H1 (cell line): ENCODE data around the gene POLR2M. TPM values are rescaled to one million over a fixed set of nuclear protein-coding genes. Genes with fewer than 3 reads are reported as not detected.

ENCODE experiments used
- CTCF ChIA-PET: fragments of 300-600 bp; sonication (Branson Sonifier 250); formaldehyde crosslinking; loops from one replicate; lab custom pipeline; 2021; ENCODE audit not compliant: partially characterized antibody; lab: Charles Lee
- POLR2A ChIA-PET: fragments of 300-600 bp; sonication (Branson Sonifier 250); formaldehyde crosslinking; loops from one replicate; lab custom pipeline; 2021; ENCODE audit warnings: inconsistent platforms; ENCODE audit not compliant: partially characterized antibody; lab: Charles Lee
- DNase-seq, 2 experiments: peaks; one replicate each; pipeline versions ENCODE4 v3.0.0 to v3.0.0-alpha.2; 2010 to 2022; ENCODE audit warnings: low spot score in 2 of 2, low read depth in 1 of 2, mixed read lengths in 1 of 2
- FAIRE-seq: peaks from 2 replicates; lab custom pipeline; 2011; peaks lifted over from hg19 to GRCh38; lab: Jason Lieb, UNC
- H2AFZ ChIP-seq: 2 replicates; pipeline ENCODE4 v1.8.1; 2012; ENCODE audit warnings: low read length, inconsistent platforms
- H2AK5ac ChIP-seq: 2 replicates; pipeline ENCODE4 v1.6.1; 2013; ENCODE audit warnings: low read depth, low read length
- H2BK120ac ChIP-seq: replicated peaks from 2 replicates; pipeline ENCODE3; 2013; ENCODE audit warnings: low read depth, low read length, inconsistent platforms
- H2BK12ac ChIP-seq: 2 replicates; pipeline ENCODE4 v1.6.1; 2013; ENCODE audit warnings: low read depth, low read length
- H2BK15ac ChIP-seq: 2 replicates; pipeline ENCODE4 v1.6.1; 2013; ENCODE audit warnings: low read length
- H2BK20ac ChIP-seq: 2 replicates; pipeline ENCODE4 v1.6.1; 2013; ENCODE audit warnings: low read length
- H2BK5ac ChIP-seq: 2 replicates; pipeline ENCODE4 v1.6.1; 2013; ENCODE audit warnings: low read depth, low read length
- H3K14ac ChIP-seq: 2 replicates; pipeline ENCODE4 v1.6.1; 2013; ENCODE audit warnings: inconsistent platforms; ENCODE audit not compliant: insufficient read length
- H3K18ac ChIP-seq: 2 replicates; pipeline ENCODE4 v1.6.1; 2013; ENCODE audit warnings: low read length; ENCODE audit errors: extremely low read depth
- H3K23ac ChIP-seq: 2 replicates; pipeline ENCODE4 v1.6.1; 2013; ENCODE audit warnings: inconsistent platforms; ENCODE audit not compliant: insufficient read length
- H3K23me2 ChIP-seq: 2 replicates; pipeline ENCODE4 v1.6.1; 2013; ENCODE audit warnings: low read depth, low read length
- H3K27ac ChIP-seq: 2 replicates; pipeline ENCODE4 v1.6.1; 2011; ENCODE audit warnings: low read depth, low read length, inconsistent platforms
- H3K27me3 ChIP-seq, 4 experiments: replicated peaks in 1 of 4; 1 replicate in 1 of 4; 2 replicates in 3 of 4; pipeline versions ENCODE4 v1.6.1 to v1.8.1; 2011 to 2013; ENCODE audit warnings: low read length in 3 of 4, mild to moderate bottlenecking in 3 of 4, inconsistent platforms in 2 of 4, mixed read lengths in 2 of 4, moderate library complexity in 1 of 4; ENCODE audit not compliant: control insufficient read depth in 3 of 4, insufficient read depth in 3 of 4; ENCODE audit errors: extremely low read depth in 1 of 4
- H3K36me3 ChIP-seq, 4 experiments: 2 replicates each; pipeline versions ENCODE4 v1.6.1 to v1.8.1; 2011 to 2013; ENCODE audit warnings: mild to moderate bottlenecking in 4 of 4, low read length in 3 of 4, moderate library complexity in 2 of 4, control low read depth in 1 of 4, inconsistent platforms in 1 of 4; ENCODE audit not compliant: insufficient read depth in 4 of 4, control insufficient read depth in 2 of 4
- H3K4ac ChIP-seq: replicated peaks from 2 replicates; pipeline ENCODE3; 2013; ENCODE audit warnings: low read length, low read depth, mixed read lengths, inconsistent platforms; ENCODE audit not compliant: insufficient read length
- H3K4me1 ChIP-seq, 4 experiments: replicated peaks in 1 of 4; 1 replicate in 1 of 4; 2 replicates in 3 of 4; pipeline versions ENCODE4 v1.6.1 to v1.8.1; 2011 to 2013; ENCODE audit warnings: low read length in 3 of 4, inconsistent platforms in 2 of 4, mixed read lengths in 1 of 4; ENCODE audit not compliant: insufficient read depth in 4 of 4, control insufficient read depth in 3 of 4
- H3K4me2 ChIP-seq, 2 experiments: 2 replicates each; pipeline versions ENCODE4 v1.6.1 to v1.8.1; 2011 to 2013; ENCODE audit warnings: low read depth in 2 of 2, low read length in 2 of 2, control low read depth in 1 of 2, inconsistent platforms in 1 of 2, mild to moderate bottlenecking in 1 of 2; ENCODE audit not compliant: insufficient read depth in 1 of 2
- H3K4me3 ChIP-seq, 4 experiments: fragments of 200-600, 300-600 bp in 1 of 4; sonication (generic), shearing (Covaris generic), sonication (Bioruptor Twin) in 1 of 4; 2 replicates each; pipeline versions ENCODE4 v1.5.1 to v1.8.1; 2011 to 2016; ENCODE audit warnings: low read length in 4 of 4, low read depth in 3 of 4, control low read depth in 2 of 4, inconsistent platforms in 2 of 4, mild to moderate bottlenecking in 2 of 4, mixed read lengths in 1 of 4, moderate library complexity in 1 of 4; ENCODE audit not compliant: insufficient read depth in 2 of 4; ENCODE audit errors: extremely low read depth in 1 of 4
- H3K56ac ChIP-seq: replicated peaks from 2 replicates; pipeline ENCODE3; 2013; ENCODE audit warnings: low read depth, mild to moderate bottlenecking, mixed read lengths, low read length, inconsistent platforms; ENCODE audit not compliant: insufficient read length
- H3K79me1 ChIP-seq: 2 replicates; pipeline ENCODE4 v1.6.1; 2013; ENCODE audit warnings: low read depth, low read length, control low read depth
- H3K79me2 ChIP-seq, 2 experiments: 2 replicates each; pipeline versions ENCODE4 v1.6.1 to v1.8.1; 2012 to 2013; ENCODE audit warnings: low read length in 2 of 2, mild to moderate bottlenecking in 2 of 2, inconsistent platforms in 1 of 2; ENCODE audit not compliant: insufficient read depth in 2 of 2, control insufficient read depth in 1 of 2
- H3K9ac ChIP-seq, 4 experiments: replicated peaks in 1 of 4; 1 replicate in 1 of 4; 2 replicates in 3 of 4; pipeline versions ENCODE4 v1.6.1 to v1.8.1; 2011 to 2013; ENCODE audit warnings: low read depth in 3 of 4, low read length in 3 of 4, control low read depth in 2 of 4, mild to moderate bottlenecking in 2 of 4, moderate library complexity in 2 of 4, inconsistent platforms in 1 of 4; ENCODE audit errors: extremely low read depth in 1 of 4
- H3K9me3 ChIP-seq, 2 experiments: 2 replicates each; pipeline versions ENCODE4 v1.6.1 to v1.8.1; 2012 to 2013; ENCODE audit warnings: mild to moderate bottlenecking in 2 of 2, moderate library complexity in 2 of 2, control low read depth in 1 of 2, inconsistent platforms in 1 of 2, low read depth in 1 of 2, low read length in 1 of 2, mixed read lengths in 1 of 2; ENCODE audit not compliant: insufficient read depth in 2 of 2
- H4K20me1 ChIP-seq, 2 experiments: replicated peaks in 1 of 2; 2 replicates each; pipeline versions ENCODE3 to v1.8.1; 2011 to 2013; ENCODE audit warnings: inconsistent platforms in 2 of 2, low read length in 2 of 2, mild to moderate bottlenecking in 1 of 2; ENCODE audit not compliant: insufficient read depth in 2 of 2, control insufficient read depth in 1 of 2
- H4K5ac ChIP-seq: 2 replicates; pipeline ENCODE4 v1.6.1; 2013; ENCODE audit warnings: low read length, low read depth, mixed read lengths, inconsistent platforms; ENCODE audit not compliant: insufficient read length
- H4K8ac ChIP-seq: 2 replicates; pipeline ENCODE4 v1.8.0; 2013; ENCODE audit warnings: mild to moderate bottlenecking, moderate library complexity, low read length, inconsistent platforms; ENCODE audit not compliant: insufficient read depth; ENCODE audit errors: extremely low read depth
- H4K91ac ChIP-seq: replicated peaks from 2 replicates; pipeline ENCODE3; 2013; ENCODE audit warnings: low read length, mixed read lengths, inconsistent platforms; ENCODE audit not compliant: insufficient read length
- MAFK ChIP-seq: IDR thresholded peaks from 2 replicates; pipeline ENCODE4 v1.6.1; 2012; ENCODE audit warnings: low read depth, mild to moderate bottlenecking, improper control_type of control experiment, low read length
- SUZ12 ChIP-seq: fragments of 200-600 bp; sonication (generic); IDR thresholded peaks from 2 replicates; pipeline ENCODE4 v1.6.1; 2012; ENCODE audit warnings: mild to moderate bottlenecking, inconsistent platforms, low read length, moderate library complexity, mixed read lengths
- WGBS, 2 experiments: shearing (Covaris generic) in 1 of 2; methylation state at CpG; one replicate each; pipeline versions ENCODE4 v1.1.6 to v1.1.7; 2013 to 2015; ENCODE audit warnings: low lambda C conversion rate in 2 of 2, mixed read lengths in 2 of 2, inconsistent platforms in 1 of 2, low coverage in 1 of 2, missing lambda C conversion rate in 1 of 2; ENCODE audit not compliant: insufficient replicate concordance in 2 of 2, insufficient coverage in 1 of 2, insufficient read length in 1 of 2; ENCODE audit errors: extremely low coverage in 1 of 2, missing lambda C conversion rate in 1 of 2; 5-methylcytosine and 5-hydroxymethylcytosine counted together
- polyA plus RNA-seq, 7 experiments: library from polyadenylated mRNA; depleted of rRNA in 3 of 7; stranded (reverse) in 5 of 7; unstranded in 2 of 7; fragments of >200 nt in 5 of 7; fragments of 200-250 nt in 2 of 7; gene quantifications; 1 replicate in 5 of 7; 2 replicates in 1 of 7; 4 replicates in 1 of 7; pipeline versions ENCODE4 v1.2.1 to v1.2.3, GENCODE V29; 2011 to 2013; ENCODE audit warnings: missing spikeins in 2 of 7, mixed read lengths in 2 of 7
- total RNA-seq: library from RNA; stranded (reverse); fragmentation: NEBNext Ultra II Directional; extraction: Animal tissue kit (Norgen Biotek cat#: 25700); gene quantifications from 2 replicates; pipeline ENCODE4 v1.2.1, GENCODE V29; 2021

The POLR2M gene
- total and polyA plus RNA-seq, 2 of the 8 experiments (the other 6 are each of a cell fraction or from before 2014, with no cell fraction given): 32.7 to 55.1 TPM

DNA sequence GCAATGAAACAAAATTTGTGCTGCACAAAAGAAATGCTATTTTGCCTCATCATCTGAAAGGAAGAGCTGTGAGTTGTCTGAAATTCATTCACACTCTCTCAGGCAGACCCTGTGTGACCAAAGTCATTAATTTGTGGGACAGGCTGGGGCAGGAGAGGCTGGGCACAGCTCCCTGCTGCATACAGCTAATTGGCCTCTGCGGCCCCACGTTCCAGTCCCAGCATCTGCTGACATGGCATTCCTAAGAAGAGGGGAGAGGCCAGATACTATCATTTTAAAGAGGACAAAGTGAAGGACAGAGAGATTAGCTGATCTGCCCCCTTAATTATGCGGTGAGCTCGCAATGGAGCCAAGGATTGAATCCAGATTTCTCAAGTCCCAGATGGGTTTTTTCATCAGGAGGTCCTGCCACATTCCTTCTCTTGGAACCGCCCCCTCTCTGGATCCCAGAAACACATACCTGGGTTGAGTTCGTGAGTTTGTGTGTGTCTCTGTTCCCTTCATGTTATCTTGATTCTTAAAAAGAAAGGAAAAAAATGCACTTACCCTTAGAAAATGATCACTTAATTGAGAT, 25.1 kb downstream of the POLR2M start:
- Histone ChIP-seq H2BK120ac (no peak overlapping the region), H3K36me3 (no peaks in the 10 kb centered on the region), H3K4ac (no peak overlapping the region), H4K5ac (no peak overlapping the region), H2BK12ac (no peak overlapping the region), H2BK15ac (no peak overlapping the region), H4K8ac (no peak overlapping the region), H2AK5ac (no peak overlapping the region), H3K56ac (no peak overlapping the region), H3K18ac (no peak overlapping the region), H2AFZ (no peak overlapping the region), H2BK20ac (no peak overlapping the region), H3K9ac (no peak overlapping the region), H3K14ac (no peak overlapping the region), H3K79me1 (no peaks in the 10 kb centered on the region), H3K23ac (no peak overlapping the region), H3K4me3 (no peak overlapping the region), H3K27me3 (no peaks in the 10 kb centered on the region), H3K4me2 (no peak overlapping the region), H2BK5ac (no peak overlapping the region), H3K9me3 (no peaks in the 10 kb centered on the region), H3K23me2 (no peaks in the 10 kb centered on the region; the same call in 1 of the 2 replicates), H3K79me2 (no peaks in the 10 kb centered on the region), H3K27ac (no peak overlapping the region), H4K20me1 (no peaks in the 10 kb centered on the region), H3K4me1 (peaks cover 0 to 6% (median 0%) of the 10 kb centered on the region in 4 experiments; a peak in 1 of 7 replicates), H4K91ac (no peak overlapping the region)
- ChIA-PET CTCF (interaction anchor here (0.6 to 27.9 kb wide), 36 partner anchors 8 to 1150 kb away, joined by 3 to 530 read pairs (median 4); partner anchors contain the start of gene POLR2M), POLR2A (interaction anchor here (0.7 to 1.3 kb wide), 2 partner anchors 25 to 59 kb away, joined by 3 to 7 read pairs; partner anchors contain the start of gene POLR2M)
- FAIRE-seq (no peak), DNase-seq (no peak)
- 82% methylated on average over 6 of the region's 6 CpGs; no CpG with 5 or more reads in 1 of the 2 experiments for WGBS, 2 experiments
- TF ChIP-seq SUZ12 (no peak), MAFK (peak; percentile 42; the same call in 1 of the 2 replicates)
